HG02943 (cell line): ENCODE data around the gene APOL5.
"Not testable (repeated sequence)": the region's sequence is repeated elsewhere in the genome, so short reads cannot be mapped to it uniquely, and the experiment has no call there.

ENCODE experiments used
- ATAC-seq: cut with Tn5 transposase; IDR thresholded peaks from one replicate; pipeline ENCODE4 v1.9.1; 2021; ENCODE audit warnings: mild to moderate bottlenecking, low read depth, moderate library complexity; ENCODE audit not compliant: unreplicated experiment

The APOL5 gene

DNA sequence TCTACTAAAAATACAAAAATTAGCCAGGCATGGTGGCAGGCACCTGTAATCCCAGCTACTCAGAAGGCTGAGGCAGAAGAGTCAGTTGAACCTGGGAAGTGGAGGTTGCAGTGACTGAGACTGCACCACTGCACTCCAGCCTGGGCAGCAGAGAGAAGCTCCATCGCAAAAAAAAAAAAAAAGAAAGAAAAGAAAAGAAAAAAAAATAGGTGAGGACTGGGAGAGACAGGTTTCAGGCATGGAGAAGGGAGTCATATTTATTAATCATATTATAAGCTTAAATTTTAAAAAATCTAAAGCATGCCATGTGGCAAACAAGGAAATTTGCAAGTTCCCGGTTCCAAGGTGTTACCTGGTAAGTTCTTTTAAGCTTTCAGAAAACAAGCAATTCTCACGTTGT lies at the start of gene APOL5:
Gene APOL5, plus strand, starts transcription at position 301 of the 400 bp plus-strand sequence. Its CDS starts 0 bp downstream, at position 301.
- ATAC-seq: no peak

GRCh38 chr22:35674335-35674734 lies 43.3 kb upstream of the APOL5 start:
- ATAC-seq: no peak

GRCh38 chr22:35676065-35676464 lies 41.6 kb upstream of the APOL5 start:
- not testable (repeated sequence) for ATAC-seq

- no peak for ATAC-seq
Measured at GRCh38 chr22:35677460-35678187, 40.0 kb upstream of the APOL5 start.

DNA sequence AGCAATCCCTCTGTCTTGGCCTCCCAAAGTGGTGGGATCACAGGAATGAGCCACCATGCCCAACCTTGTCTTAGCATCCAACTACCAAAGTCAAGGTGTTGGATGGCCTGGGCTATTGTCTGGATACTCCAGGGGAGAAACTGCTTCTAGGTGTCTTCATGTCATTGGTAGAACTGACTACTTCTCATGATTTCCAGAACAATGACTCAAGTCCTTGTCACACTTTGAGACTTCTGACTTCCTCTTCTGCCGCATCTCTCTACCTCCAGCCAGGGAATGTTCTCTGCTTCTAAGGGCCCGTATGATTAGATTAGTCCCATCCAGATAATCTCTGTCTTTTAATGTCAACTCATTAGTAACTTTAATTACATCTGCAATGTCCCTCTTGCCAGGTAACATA lies 38.8 kb upstream of the APOL5 start:
- no peak for ATAC-seq

DNA sequence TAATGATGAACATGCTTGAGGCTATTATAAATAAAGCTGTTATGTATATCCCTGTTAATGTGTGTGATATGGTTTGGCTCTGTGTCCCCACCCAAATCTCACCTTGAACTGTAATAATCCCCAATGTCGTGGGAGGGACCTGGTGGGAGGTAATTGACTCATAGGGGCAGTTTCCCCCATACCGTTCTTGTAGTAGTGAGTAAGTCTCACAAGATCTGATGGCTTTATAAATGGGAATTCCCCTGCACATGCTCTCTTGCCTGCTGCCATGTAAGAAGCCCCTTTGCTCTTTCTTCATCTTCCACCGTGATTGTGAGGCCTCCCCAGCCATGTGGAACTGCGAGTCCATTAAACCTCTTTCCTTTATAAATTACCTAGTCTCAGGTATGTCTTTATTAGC lies 38.2 kb upstream of the APOL5 start:
- not testable (repeated sequence) for ATAC-seq

DNA sequence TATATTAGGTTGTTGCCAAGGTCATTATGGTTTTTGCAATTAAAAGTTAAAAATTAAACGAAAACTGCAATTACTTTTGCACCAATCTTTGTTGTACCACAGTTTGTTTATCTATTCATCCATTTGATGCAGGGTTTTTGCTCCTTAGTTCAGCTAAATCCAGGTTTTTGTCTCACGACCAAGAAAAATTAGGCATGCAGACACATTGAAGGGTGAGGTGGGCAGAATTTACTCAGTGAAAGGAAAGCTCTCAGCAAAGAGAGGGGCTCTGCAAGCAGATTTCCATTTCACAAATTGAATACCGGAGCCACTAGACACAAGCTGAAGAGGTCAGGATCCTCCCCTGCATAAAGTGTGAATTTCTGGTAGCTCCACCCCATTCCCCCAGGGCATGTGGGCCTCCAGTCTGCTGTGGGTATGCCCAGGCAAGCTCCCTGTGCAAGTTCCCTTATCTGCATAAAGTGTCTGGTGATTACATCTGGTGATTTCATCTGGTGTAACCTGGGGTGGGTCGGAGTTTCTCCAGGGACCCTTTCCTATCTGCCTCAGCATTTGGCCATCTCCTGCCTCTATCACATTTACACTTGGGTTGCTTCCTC lies 36.1 kb upstream of the APOL5 start:
- ATAC-seq: no peak

- no peak for ATAC-seq
Measured at GRCh38 chr22:35683560-35683959, 34.1 kb upstream of the APOL5 start.

GRCh38 chr22:35684270-35684700 lies 33.4 kb upstream of the APOL5 start:
- no peak for ATAC-seq

DNA sequence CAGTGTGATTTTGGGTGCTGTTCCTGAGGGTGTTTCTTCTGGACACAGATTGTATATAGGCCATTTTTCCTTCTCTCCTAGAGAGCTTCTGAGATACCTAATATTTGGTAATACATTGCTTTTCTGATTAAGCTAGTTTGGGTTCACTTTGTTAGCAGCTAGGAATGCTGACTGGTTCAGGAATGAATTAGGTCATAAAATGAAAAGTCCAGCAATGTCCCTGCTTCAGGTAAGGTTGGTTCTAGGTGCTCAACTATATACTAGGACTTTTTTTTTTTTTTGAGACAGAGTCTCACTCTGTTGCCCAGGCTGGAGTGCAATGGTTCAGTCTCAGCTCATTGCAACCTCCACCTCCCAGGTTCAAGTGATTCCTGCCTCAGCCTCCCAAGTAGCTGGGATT lies 32.9 kb upstream of the APOL5 start:
- no peak for ATAC-seq

DNA sequence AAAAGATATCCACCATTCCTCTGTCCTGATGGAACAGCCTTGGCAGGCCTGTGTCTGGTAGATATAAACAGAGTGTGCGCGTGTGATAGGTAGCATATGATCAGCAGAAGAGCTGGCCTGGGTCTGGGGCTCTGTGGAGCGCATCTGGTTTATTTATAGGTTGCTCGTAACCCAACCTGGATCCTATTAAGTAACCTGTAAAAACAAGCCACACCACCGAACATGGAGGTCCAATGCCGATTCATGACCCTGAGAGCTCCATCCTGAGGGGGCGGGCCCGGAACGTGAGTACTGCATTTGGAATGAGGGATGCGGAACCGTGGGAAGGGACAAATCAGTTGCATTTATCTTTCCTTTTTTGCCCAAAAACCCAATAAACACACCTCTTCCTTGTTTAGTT lies 31.9 kb upstream of the APOL5 start:
- no peak for ATAC-seq

DNA sequence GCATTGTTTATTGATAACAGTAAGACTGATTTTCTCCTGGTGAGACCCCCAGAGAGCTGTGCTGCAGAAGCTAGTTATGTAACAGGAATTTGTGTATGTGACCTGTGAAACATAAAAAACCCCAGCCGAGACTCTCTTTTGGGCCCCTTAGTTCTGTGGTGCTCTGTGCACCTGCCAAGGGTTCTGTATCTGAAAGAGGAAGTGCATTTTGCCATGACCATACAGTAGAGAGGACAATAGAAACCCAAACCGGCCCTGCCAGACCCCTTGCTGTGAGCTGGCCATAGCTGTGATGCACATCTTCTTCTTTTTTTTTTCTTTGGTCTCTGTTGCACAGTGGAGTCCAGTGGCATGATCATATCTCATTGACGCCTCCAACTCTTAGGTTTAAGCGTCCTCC lies 31.4 kb upstream of the APOL5 start:
- no peak for ATAC-seq

DNA sequence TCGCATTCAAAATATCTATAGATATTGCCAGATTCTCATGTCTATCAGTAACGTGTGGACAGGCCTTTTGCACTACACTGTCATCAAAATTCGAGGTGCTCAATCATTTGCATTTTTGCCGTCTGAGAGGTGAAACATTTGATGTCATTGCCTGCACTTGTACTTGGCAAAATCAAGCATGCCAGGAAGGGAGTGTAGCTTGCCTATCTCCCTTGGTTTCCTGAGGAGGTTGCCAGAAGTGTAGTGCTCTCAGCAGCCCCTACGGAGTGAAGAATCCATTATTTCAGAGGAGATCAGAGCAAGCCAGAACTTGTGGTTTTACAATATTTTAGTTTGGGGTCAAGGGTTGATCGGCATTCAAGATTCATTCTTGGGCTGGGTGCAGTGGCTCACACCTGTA lies 30.2 kb upstream of the APOL5 start:
- no peak for ATAC-seq

- ATAC-seq: no peak
Measured at GRCh38 chr22:35688913-35689675, 28.6 kb upstream of the APOL5 start.

DNA sequence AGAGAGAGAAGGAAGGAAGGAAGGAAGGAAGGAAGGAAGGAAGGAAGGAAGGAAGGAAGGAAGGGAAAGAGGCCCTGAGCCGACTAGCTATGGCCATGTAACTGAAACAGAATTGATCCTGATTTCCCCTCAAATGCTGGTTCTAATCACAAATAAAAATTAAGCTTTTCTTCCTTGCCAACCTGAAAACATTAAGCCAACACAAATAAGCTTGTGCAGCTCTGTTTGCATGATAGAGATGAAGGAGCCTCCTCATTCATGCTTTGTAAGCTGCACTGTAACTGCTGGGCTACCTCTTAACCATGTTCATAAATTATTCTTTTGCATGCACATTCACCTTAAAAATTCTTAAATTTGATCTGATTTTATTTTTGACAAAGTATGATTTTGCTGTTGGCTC lies 27.7 kb upstream of the APOL5 start:
- no peak for ATAC-seq

GRCh38 chr22:35695202-35695601 lies 22.5 kb upstream of the APOL5 start:
- no peak for ATAC-seq

DNA sequence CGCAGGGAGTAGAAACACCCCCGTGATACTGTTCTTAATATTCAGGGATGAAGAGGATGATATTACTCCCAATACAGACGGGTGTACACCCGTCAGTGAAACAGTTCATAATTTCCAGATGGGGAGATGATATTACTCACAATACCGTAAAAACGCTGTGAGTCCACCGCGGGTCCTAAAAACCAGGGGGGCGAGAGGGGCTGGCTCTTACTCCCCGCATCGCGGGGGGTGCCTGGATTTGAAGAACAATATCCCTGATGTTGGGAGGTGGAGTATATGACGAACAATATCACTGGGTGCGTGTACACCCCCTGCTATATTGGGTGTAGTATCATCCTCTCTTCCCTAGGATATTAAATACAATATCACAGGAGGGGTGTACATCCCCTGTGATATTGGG lies 20.5 kb upstream of the APOL5 start:
- ATAC-seq: no peak

DNA sequence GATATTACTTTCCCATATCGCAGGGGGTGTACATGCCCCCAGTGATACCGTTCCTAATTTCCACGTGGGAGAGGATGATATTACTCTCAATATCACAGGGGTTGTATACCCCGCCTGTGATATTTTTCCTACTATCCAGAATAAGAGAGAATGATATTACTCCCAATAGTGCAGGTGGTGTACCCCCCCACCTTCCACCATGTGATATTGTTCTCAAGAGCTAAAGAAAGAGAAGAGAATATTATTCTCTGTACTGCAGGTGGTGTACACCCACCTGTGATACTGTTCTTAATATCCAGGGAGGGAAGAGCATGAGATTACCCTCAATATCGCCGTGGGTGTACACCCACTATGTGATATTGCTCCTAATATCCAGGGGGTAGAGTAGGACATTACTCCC lies 17.8 kb upstream of the APOL5 start:
- not testable (repeated sequence) for ATAC-seq

DNA sequence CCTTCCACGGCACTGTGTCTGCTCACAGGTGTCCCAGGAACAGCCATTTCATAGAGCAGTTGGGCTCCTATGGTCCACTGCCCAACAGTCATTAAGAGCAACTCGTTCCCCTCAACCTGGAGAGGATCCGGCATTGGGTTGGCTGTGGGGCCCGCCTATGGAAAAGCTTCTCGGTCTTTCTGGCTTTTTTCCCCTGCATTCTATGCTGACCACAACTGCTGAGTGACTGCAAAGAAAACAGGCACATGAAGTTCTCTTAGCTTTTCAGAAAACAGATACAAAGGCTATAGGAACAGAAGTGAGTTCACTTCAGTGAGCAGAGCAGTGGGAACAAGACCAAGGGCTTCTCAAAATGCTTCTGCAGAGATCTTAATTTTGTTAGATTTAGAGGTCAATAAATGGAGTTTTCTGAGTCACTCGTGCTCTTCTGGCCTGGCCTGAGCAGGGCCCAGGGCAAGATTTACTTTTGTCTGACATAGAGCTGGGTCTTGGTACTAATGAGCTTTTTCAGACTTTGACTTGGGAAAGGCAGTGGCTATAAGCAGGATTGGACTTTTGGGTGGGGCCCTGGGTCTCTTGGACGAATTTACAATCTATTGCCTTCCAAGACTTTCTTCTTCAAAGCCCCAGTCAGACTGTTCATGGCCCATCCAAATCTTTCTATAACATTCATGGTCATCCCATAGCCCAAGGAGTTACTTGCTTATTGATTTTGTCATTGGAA lies 13.6 kb upstream of the APOL5 start:
- ATAC-seq: no peak

DNA sequence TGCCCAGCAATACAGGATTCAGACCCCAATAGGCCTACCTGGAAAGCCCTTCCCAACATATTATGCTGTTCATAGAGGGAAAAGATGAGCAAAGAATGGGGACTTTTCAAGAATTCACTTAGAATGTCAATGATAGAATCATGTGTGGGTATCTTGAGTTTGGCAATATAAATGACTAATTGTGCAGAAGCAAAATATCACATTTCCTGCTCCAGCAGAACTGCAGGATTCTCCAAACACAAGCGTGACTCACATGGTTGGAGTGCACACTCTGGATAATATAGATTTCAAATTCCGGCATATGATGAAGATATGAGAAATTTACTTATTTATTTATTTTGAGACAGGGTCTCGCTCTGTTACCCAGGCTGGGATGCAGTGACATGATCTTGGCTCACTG lies 12.5 kb upstream of the APOL5 start:
- no peak for ATAC-seq

DNA sequence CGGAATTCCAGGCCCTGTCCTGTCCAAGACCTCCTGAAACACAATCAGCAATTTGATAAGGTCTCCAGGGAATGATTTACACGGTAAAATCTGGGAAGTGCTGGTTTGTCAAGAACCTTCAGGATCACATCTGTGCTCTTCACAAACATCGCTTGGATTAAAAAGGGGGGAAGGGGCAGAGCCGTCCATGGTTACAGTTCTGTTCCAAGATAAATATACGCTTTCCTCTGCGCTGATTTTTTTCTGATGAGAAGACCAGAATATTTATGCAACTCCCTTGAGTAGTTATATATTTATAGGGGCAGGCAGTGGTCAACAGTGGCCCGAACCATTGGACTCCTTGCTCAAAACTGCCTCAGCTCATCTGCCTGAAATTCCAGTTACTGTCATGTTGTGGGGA lies 9.2 kb upstream of the APOL5 start:
- no peak for ATAC-seq
